HUES48 (cell line): ENCODE results near the gene GIPR.
A peak's percentile ranks its signal among the peaks of the same experiment; 100 is the strongest.

Experiments used
- H3K27ac ChIP-seq: one replicate; pipeline ENCODE4 v1.7.0; 2013; ENCODE audit warnings: low read depth, low read length, inconsistent platforms
- H3K27me3 ChIP-seq: 2 replicates; pipeline ENCODE4 v1.6.1; 2013; ENCODE audit warnings: mild to moderate bottlenecking, low read length; ENCODE audit not compliant: control insufficient read depth, insufficient read depth
- H3K36me3 ChIP-seq: 2 replicates; pipeline ENCODE4 v1.6.1; 2013; ENCODE audit warnings: low read length; ENCODE audit not compliant: control insufficient read depth, insufficient read depth
- H3K4me1 ChIP-seq: 2 replicates; pipeline ENCODE4 v1.6.1; 2013; ENCODE audit warnings: mild to moderate bottlenecking, low read length; ENCODE audit not compliant: control insufficient read depth, insufficient read depth
- H3K4me3 ChIP-seq: 2 replicates; pipeline ENCODE4 v1.5.1; 2013; ENCODE audit warnings: mild to moderate bottlenecking, low read depth, low read length
- H3K9ac ChIP-seq: 2 replicates; pipeline ENCODE4 v1.6.1; 2013; ENCODE audit warnings: mild to moderate bottlenecking, low read depth, low read length, moderate library complexity
- H3K9me3 ChIP-seq: 2 replicates; pipeline ENCODE4 v1.6.1; 2013; ENCODE audit warnings: low read length; ENCODE audit not compliant: control insufficient read depth, insufficient read depth

Gene GIPR

GRCh38 chr19:45650722-45651121 lies 17.3 kb upstream of the GIPR start:
- H3K36me3 ChIP-seq = no peaks in the 10 kb centered on the region
- H3K27ac ChIP-seq = no peak overlapping the region
- no peak overlapping the region for H3K9ac ChIP-seq
- H3K4me1 ChIP-seq = 0 out of 2 replicates have a peak, but pooled peaks cover 5% of the 10 kb centered on the region
- H3K27me3 ChIP-seq = no peaks in the 10 kb centered on the region
- no peaks in the 10 kb centered on the region for H3K9me3 ChIP-seq
- H3K4me3 ChIP-seq = no peak overlapping the region

GRCh38 chr19:45653634-45654033 lies 14.4 kb upstream of the GIPR start:
- no peaks in the 10 kb centered on the region for H3K4me1 ChIP-seq
- H3K36me3 ChIP-seq = no peaks in the 10 kb centered on the region
- no peaks in the 10 kb centered on the region for H3K27me3 ChIP-seq
- H3K9ac ChIP-seq = no peak overlapping the region
- H3K9me3 ChIP-seq = no peaks in the 10 kb centered on the region
- no peak overlapping the region for H3K27ac ChIP-seq
- no peak overlapping the region for H3K4me3 ChIP-seq

- Histone ChIP-seq H3K27me3 (no peaks in the 10 kb centered on the region), H3K4me1 (no peaks in the 10 kb centered on the region), H3K9ac (no peak overlapping the region), H3K27ac (no peak overlapping the region), H3K9me3 (no peaks in the 10 kb centered on the region), H3K36me3 (no peaks in the 10 kb centered on the region), H3K4me3 (no peak overlapping the region)
These were observed 12.9 kb upstream of the GIPR start for GRCh38 chr19:45655073-45655472.

- no peak overlapping the region for H3K4me3 ChIP-seq
- H3K36me3 ChIP-seq = no peaks in the 10 kb centered on the region
- no peaks in the 10 kb centered on the region for H3K9me3 ChIP-seq
- H3K27me3 ChIP-seq = no peaks in the 10 kb centered on the region
- no peak overlapping the region for H3K9ac ChIP-seq
- H3K27ac ChIP-seq = no peak overlapping the region
- H3K4me1 ChIP-seq = no peaks in the 10 kb centered on the region
These were observed 10.4 kb upstream of the GIPR start for GRCh38 chr19:45657520-45658167.

- H3K9me3 ChIP-seq = no peaks in the 10 kb centered on the region
- H3K36me3 ChIP-seq = no peaks in the 10 kb centered on the region
- no peaks in the 10 kb centered on the region for H3K4me1 ChIP-seq
- no peak overlapping the region for H3K4me3 ChIP-seq
- H3K27me3 ChIP-seq = no peaks in the 10 kb centered on the region
- H3K9ac ChIP-seq = no peak overlapping the region
- no peak overlapping the region for H3K27ac ChIP-seq
These were observed 8.8 kb upstream of the GIPR start for GRCh38 chr19:45659096-45659729.

GRCh38 chr19:45660636-45661035 lies 7.4 kb upstream of the GIPR start:
- no peaks in the 10 kb centered on the region for H3K36me3 ChIP-seq
- H3K4me1 ChIP-seq = no peaks in the 10 kb centered on the region
- H3K27me3 ChIP-seq = no peaks in the 10 kb centered on the region
- no peaks in the 10 kb centered on the region for H3K9me3 ChIP-seq
- H3K27ac ChIP-seq = no peak overlapping the region
- no peak overlapping the region for H3K4me3 ChIP-seq
- no peak overlapping the region for H3K9ac ChIP-seq

GRCh38 chr19:45663800-45664199 lies 4.2 kb upstream of the GIPR start:
- Histone ChIP-seq H3K9ac (no peak overlapping the region), H3K27me3 (peaks cover 13% of the 10 kb centered on the region), H3K4me3 (no peak overlapping the region), H3K36me3 (no peaks in the 10 kb centered on the region), H3K9me3 (no peaks in the 10 kb centered on the region), H3K4me1 (peaks cover 6% of the 10 kb centered on the region), H3K27ac (no peak overlapping the region)

- Histone ChIP-seq H3K4me1 (peaks cover 9% of the 10 kb centered on the region), H3K9ac (no peak overlapping the region), H3K36me3 (no peaks in the 10 kb centered on the region), H3K27me3 (peaks cover 21% of the 10 kb centered on the region), H3K27ac (no peak overlapping the region), H3K9me3 (no peaks in the 10 kb centered on the region), H3K4me3 (no peak overlapping the region)
These were observed 3.4 kb upstream of the GIPR start for GRCh38 chr19:45664575-45664974.

- H3K4me3 ChIP-seq = peak overlapping the region; percentile 66
- H3K9ac ChIP-seq = no peak overlapping the region
- peaks cover 13% of the 10 kb centered on the region for H3K4me1 ChIP-seq
- peaks cover 32% of the 10 kb centered on the region for H3K27me3 ChIP-seq
- no peaks in the 10 kb centered on the region for H3K36me3 ChIP-seq
- no peaks in the 10 kb centered on the region for H3K9me3 ChIP-seq
- H3K27ac ChIP-seq = no peak overlapping the region
These were observed 386 bp downstream of the GIPR start for GRCh38 chr19:45668342-45668871.

GRCh38 chr19:45670670-45671453 lies 2.8 kb downstream of the GIPR start:
- H3K27ac ChIP-seq = no peak overlapping the region
- H3K4me1 ChIP-seq = peaks cover 13% of the 10 kb centered on the region
- H3K36me3 ChIP-seq = no peaks in the 10 kb centered on the region
- no peak overlapping the region for H3K9ac ChIP-seq
- H3K27me3 ChIP-seq = peaks cover 32% of the 10 kb centered on the region
- H3K9me3 ChIP-seq = no peaks in the 10 kb centered on the region
- H3K4me3 ChIP-seq = peak overlapping the region; percentile 69

- Histone ChIP-seq H3K9me3 (no peaks in the 10 kb centered on the region), H3K9ac (no peak overlapping the region), H3K27me3 (peaks cover 16% of the 10 kb centered on the region)
These were observed 6.9 kb downstream of the GIPR start for GRCh38 chr19:45674946-45675345.

More at GRCh38 chr19:45674946-45675345, 6.9 kb downstream of the GIPR start:
- Histone ChIP-seq H3K27ac (no peak overlapping the region), H3K4me3 (no peak overlapping the region), H3K36me3 (no peaks in the 10 kb centered on the region), H3K4me1 (0 out of 2 replicates have a peak, but pooled peaks cover 7% of the 10 kb centered on the region)
